ENCODE data around the gene TBC1D10B. TPM values are rescaled to one million over a fixed set of nuclear protein-coding genes. Genes with fewer than 3 reads are reported as not detected.
"Not testable (repeated sequence)": the region's sequence is repeated elsewhere in the genome, so short reads cannot be mapped to it uniquely, and the experiment has no call there.

TBC1D10B gene
- total and polyA plus RNA-seq, 9 of the 15 experiments (the other 6 are each of a cell fraction or from before 2014, with no cell fraction given) = 2.2 to 55.4 (median 17.5) TPM

DNA sequence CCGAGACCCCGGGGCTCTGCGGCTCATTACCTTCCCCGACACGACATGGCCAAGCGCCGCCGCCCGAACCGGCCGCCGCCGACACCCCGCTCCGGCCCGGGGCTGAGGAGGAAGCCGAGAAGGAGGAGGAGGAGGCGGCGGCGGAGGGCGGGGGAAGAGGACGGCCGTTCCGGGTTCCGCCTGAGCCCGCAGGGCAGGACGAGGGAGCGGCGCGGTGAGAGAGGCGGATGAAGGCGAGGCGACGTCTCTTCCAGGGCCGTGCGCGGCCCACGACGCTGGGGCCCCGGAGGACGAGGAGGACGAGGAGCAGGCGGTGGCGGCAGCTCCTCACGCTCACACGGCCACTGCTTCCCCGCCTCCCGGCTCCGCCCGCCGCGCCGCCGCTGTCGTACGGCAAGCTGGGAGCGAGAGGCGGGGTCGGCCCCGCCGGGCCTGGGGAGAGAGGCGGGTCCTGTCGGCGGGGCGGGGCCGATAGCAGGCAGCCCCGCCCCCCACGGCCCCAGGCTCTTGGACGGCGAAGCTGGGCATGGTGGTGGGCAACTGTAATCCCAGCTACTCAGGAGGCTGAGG, 35.2 kb downstream of the TBC1D10B start:
- Histone ChIP-seq H3K4me1 (replicated peaks in 1 of 2; ENCODE audit: control insufficient read depth in 2 of 2, insufficient read depth in 2 of 2, low read length in 2 of 2) (peaks cover 8 to 13% of the 10 kb centered on the region in 2 experiments; a peak in 4 of 5 replicates), H3K27ac (ENCODE audit: extremely low read depth, low read depth, low read length) (peak overlapping the region; percentile 87; the same call in 2 of the 3 replicates), H3K4me2 (ENCODE audit: insufficient read depth, low read length) (peak overlapping the region; percentile 88), H2AFZ (ENCODE audit: low read depth, low read length) (peak overlapping the region; percentile 92), H3K4me3 (peak overlapping the region; percentile 63), H3K9ac (ENCODE audit: insufficient read depth in 1 of 2, low read depth in 2 of 2, low read length in 2 of 2) (peak overlapping the region; percentile 76 to 95; a peak in 3 of 4 replicates), H3K79me2 (ENCODE audit: control insufficient read depth, insufficient read depth, low read length) (peaks cover 36% of the 10 kb centered on the region)
- CTCF ChIA-PET (ENCODE audit: low intra/inter-chr PET ratio); in situ Hi-C loops (cut with MboI); H4K20me1 ChIP-seq (replicated peaks; ENCODE audit: control insufficient read depth, insufficient read depth, low read length); H3K36me3 ChIP-seq (ENCODE audit: control insufficient read depth, insufficient read depth, low read length); FAIRE-seq; BruUV-seq (replicated peaks); H3K9me3 ChIP-seq (replicated peaks; ENCODE audit: control insufficient read depth, insufficient read depth, low read depth, low read length); H3K27me3 ChIP-seq (ENCODE audit: control insufficient read depth in 2 of 2, insufficient read depth in 2 of 2, low read length in 2 of 2); intact Hi-C loops (cut with micrococcal nuclease); H3K9me1 ChIP-seq (ENCODE audit: control insufficient read depth, insufficient read depth, low read length); TF ChIP-seq MYC (CRISPR knock-in tag; IDR thresholded peaks at IDR 0.05; ENCODE audit: borderline replicate concordance, low read depth): not testable (repeated sequence)
- POLR2A ChIA-PET = interaction anchor here (0.6 to 1.1 kb wide), 5 partner anchors 12 to 35 kb away, joined by 3 to 5 read pairs (median 3); partner anchors contain the start of gene TBC1D10B
- peak; percentile 67 to 82 (median 72) for DNase-seq (ENCODE audit: extremely low read depth in 1 of 4, low spot score in 3 of 4)
- ATAC-seq = peak; percentile 92
- WGBS (ENCODE audit: insufficient coverage, low coverage, missing lambda C conversion rate) = under 1% methylated on average over 35 of the region's 70 CpGs
- TF ChIP-seq VEZF1 (CRISPR knock-in tag; IDR thresholded peaks at IDR 0.05) (peak; percentile 53), RBFOX2 (IDR thresholded peaks at IDR 0.05; ENCODE audit: low read depth, low read length) (peak; percentile 87), YY1 (IDR thresholded peaks at IDR 0.05; ENCODE audit: borderline replicate concordance in 1 of 3, control insufficient read depth in 1 of 3, extremely low read depth in 1 of 3, insufficient read depth in 3 of 3, insufficient read length in 1 of 3, insufficient replicate concordance in 2 of 3, low read depth in 1 of 3, low read length in 2 of 3) (peak in 2 of 3 experiments; percentile 13 to 25), TAF1 (IDR thresholded peaks at IDR 0.05; ENCODE audit: control insufficient read depth, extremely low read depth, insufficient read depth, low read length, severe bottlenecking) (peak; percentile 54), HDAC1 (IDR thresholded peaks at IDR 0.05) (peak in 1 of 2 experiments; percentile 25; a peak in 2 of 4 replicates), MYC (IDR thresholded peaks at IDR 0.05; ENCODE audit: low read depth, low read length) (0 out of 2 replicates have a peak, but pooled peaks have one; percentile 34), ZFX (CRISPR knock-in tag; IDR thresholded peaks at IDR 0.05) (peak; percentile 81), OTX1 (CRISPR knock-in tag; IDR thresholded peaks at IDR 0.05) (0 out of 2 replicates have a peak, but pooled peaks have one; percentile 25), SIN3B (IDR thresholded peaks at IDR 0.05; ENCODE audit: low read depth) (peak; percentile 22; the same call in 1 of the 2 replicates), MNT (conservative IDR thresholded peaks at IDR 0.05) (peak in 1 of 2 experiments; percentile 67; a peak in 2 of 4 replicates)
- TF ChIP-seq, protein P1, sequence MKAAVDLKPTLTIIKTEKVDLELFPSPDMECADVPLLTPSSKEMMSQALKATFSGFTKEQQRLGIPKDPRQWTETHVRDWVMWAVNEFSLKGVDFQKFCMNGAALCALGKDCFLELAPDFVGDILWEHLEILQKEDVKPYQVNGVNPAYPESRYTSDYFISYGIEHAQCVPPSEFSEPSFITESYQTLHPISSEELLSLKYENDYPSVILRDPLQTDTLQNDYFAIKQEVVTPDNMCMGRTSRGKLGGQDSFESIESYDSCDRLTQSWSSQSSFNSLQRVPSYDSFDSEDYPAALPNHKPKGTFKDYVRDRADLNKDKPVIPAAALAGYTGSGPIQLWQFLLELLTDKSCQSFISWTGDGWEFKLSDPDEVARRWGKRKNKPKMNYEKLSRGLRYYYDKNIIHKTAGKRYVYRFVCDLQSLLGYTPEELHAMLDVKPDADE (conservative IDR thresholded peaks at IDR 0.05; ENCODE audit: control insufficient read depth, low read depth, low read length) = 0 out of 2 replicates have a peak, but pooled peaks have one; percentile 20
- TF ChIP-seq, protein P2, sequence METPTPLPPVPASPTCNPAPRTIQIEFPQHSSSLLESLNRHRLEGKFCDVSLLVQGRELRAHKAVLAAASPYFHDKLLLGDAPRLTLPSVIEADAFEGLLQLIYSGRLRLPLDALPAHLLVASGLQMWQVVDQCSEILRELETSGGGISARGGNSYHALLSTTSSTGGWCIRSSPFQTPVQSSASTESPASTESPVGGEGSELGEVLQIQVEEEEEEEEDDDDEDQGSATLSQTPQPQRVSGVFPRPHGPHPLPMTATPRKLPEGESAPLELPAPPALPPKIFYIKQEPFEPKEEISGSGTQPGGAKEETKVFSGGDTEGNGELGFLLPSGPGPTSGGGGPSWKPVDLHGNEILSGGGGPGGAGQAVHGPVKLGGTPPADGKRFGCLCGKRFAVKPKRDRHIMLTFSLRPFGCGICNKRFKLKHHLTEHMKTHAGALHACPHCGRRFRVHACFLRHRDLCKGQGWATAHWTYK (CRISPR knock-in tag; IDR thresholded peaks at IDR 0.05) = peak; percentile 57; the same call in 1 of the 2 replicates

Measured in K562 (cell line).